ENCODE data around the gene C15orf62. TPM values are rescaled to one million over a fixed set of nuclear protein-coding genes. Genes with fewer than 3 reads are reported as not detected.
A peak's percentile ranks its signal among the peaks of the same experiment; 100 is the strongest.

Gene C15orf62
- total RNA-seq, result 0.44 and 0.61 TPM in 2 replicates
- long read RNA-seq, result 0 reads

- peak within 1 kb of the TSS; percentile 83 for H3K27ac Mint-ChIP-seq (ENCODE audit: unreplicated experiment)
- no peak for DNase-seq (ENCODE audit: low read depth, low spot score)
- no peak for TF ChIP-seq CTCF (conservative IDR thresholded peaks at IDR 0.05)
- peaks cover 9% of the 10 kb centered on the region for H3K4me1 Mint-ChIP-seq
- no peak within 1 kb of the TSS for H3K4me3 Mint-ChIP-seq
- peaks cover 17% of the 10 kb centered on the region for H3K27me3 Mint-ChIP-seq (ENCODE audit: low read depth)
- H3K36me3 Mint-ChIP-seq (ENCODE audit: low read depth), result no peaks in the 10 kb centered on the region
- H3K9me3 Mint-ChIP-seq, result no peaks in the 10 kb centered on the region
Measured at GRCh38 chr15:40769274-40770146, at the start of gene C15orf62. TSS of gene C15orf62 (plus strand) at chr15:40769980. CDS start at chr15:40770496, 516 bp downstream.

- Mint-ChIP-seq H3K9me3 (no peaks in the 10 kb centered on the region), H3K27ac (ENCODE audit: unreplicated experiment) (no peak overlapping the region), H3K4me1 (no peaks in the 10 kb centered on the region), H3K27me3 (ENCODE audit: low read depth) (no peaks in the 10 kb centered on the region), H3K4me3 (no peak overlapping the region), H3K36me3 (ENCODE audit: low read depth) (peaks cover 6% of the 10 kb centered on the region)
- TF ChIP-seq CTCF (conservative IDR thresholded peaks at IDR 0.05), result no peak
- no peak for DNase-seq (ENCODE audit: low read depth, low spot score)
Measured at GRCh38 chr15:40721701-40722100, 48.1 kb upstream of the C15orf62 start.

- no peak for DNase-seq (ENCODE audit: low read depth, low spot score)
- Mint-ChIP-seq H3K4me1 (no peaks in the 10 kb centered on the region), H3K27ac (ENCODE audit: unreplicated experiment) (no peak overlapping the region), H3K27me3 (ENCODE audit: low read depth) (no peaks in the 10 kb centered on the region), H3K4me3 (no peak overlapping the region), H3K9me3 (no peaks in the 10 kb centered on the region), H3K36me3 (ENCODE audit: low read depth) (peaks cover 6% of the 10 kb centered on the region)
- TF ChIP-seq CTCF (conservative IDR thresholded peaks at IDR 0.05), result no peak
Measured at GRCh38 chr15:40722354-40722753, 47.4 kb upstream of the C15orf62 start.

- H3K9me3 Mint-ChIP-seq, result no peaks in the 10 kb centered on the region
Measured at GRCh38 chr15:40722934-40723333, 46.8 kb upstream of the C15orf62 start.

GRCh38 chr15:40723919-40724318 lies 45.9 kb upstream of the C15orf62 start:
- TF ChIP-seq CTCF (conservative IDR thresholded peaks at IDR 0.05), result no peak
- no peak overlapping the region for H3K4me3 Mint-ChIP-seq
- H3K4me1 Mint-ChIP-seq, result no peaks in the 10 kb centered on the region
- peaks cover 7% of the 10 kb centered on the region for H3K36me3 Mint-ChIP-seq (ENCODE audit: low read depth)
- H3K27ac Mint-ChIP-seq (ENCODE audit: unreplicated experiment), result no peak overlapping the region
- H3K9me3 Mint-ChIP-seq, result no peaks in the 10 kb centered on the region
- no peaks in the 10 kb centered on the region for H3K27me3 Mint-ChIP-seq (ENCODE audit: low read depth)
- no peak for DNase-seq (ENCODE audit: low read depth, low spot score)

More at GRCh38 chr15:40722934-40723333, 46.8 kb upstream of the C15orf62 start:
- H3K4me1 Mint-ChIP-seq, result no peaks in the 10 kb centered on the region
- H3K27ac Mint-ChIP-seq (ENCODE audit: unreplicated experiment), result no peak overlapping the region
- DNase-seq (ENCODE audit: low read depth, low spot score), result no peak
- no peak for TF ChIP-seq CTCF (conservative IDR thresholded peaks at IDR 0.05)
- H3K4me3 Mint-ChIP-seq, result no peak overlapping the region
- H3K27me3 Mint-ChIP-seq (ENCODE audit: low read depth), result no peaks in the 10 kb centered on the region
- peaks cover 3% of the 10 kb centered on the region for H3K36me3 Mint-ChIP-seq (ENCODE audit: low read depth)

Measured in neural crest cell (in vitro differentiated cells).